A204.1 (cell line): Measurements from ENCODE around the gene SERINC2.

Source experiments
- FAIRE-seq: peaks from 2 replicates; lab custom pipeline; 2012; peaks lifted over from hg19 to GRCh38; lab: Jason Lieb, UNC

Gene SERINC2

DNA sequence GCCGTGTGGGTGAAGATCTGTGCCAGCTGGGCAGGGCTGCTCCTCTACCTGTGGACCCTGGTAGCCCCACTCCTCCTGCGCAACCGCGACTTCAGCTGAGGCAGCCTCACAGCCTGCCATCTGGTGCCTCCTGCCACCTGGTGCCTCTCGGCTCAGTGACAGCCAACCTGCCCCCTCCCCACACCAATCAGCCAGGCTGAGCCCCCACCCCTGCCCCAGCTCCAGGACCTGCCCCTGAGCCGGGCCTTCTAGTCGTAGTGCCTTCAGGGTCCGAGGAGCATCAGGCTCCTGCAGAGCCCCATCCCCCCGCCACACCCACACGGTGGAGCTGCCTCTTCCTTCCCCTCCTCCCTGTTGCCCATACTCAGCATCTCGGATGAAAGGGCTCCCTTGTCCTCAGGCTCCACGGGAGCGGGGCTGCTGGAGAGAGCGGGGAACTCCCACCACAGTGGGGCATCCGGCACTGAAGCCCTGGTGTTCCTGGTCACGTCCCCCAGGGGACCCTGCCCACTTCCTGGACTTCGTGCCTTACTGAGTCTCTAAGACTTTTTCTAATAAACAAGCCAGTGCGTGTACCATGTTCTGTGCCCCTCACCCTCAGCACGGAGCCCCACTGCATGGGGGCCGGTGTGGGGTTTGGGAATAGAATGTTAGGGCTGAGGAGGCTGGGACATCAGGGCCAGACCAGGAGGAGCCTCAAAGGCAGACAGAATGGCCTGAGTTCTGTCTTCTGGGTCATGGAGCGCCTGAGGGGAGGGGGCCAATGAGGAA, 21.3 kb downstream of the SERINC2 start:
- no peak for FAIRE-seq

DNA sequence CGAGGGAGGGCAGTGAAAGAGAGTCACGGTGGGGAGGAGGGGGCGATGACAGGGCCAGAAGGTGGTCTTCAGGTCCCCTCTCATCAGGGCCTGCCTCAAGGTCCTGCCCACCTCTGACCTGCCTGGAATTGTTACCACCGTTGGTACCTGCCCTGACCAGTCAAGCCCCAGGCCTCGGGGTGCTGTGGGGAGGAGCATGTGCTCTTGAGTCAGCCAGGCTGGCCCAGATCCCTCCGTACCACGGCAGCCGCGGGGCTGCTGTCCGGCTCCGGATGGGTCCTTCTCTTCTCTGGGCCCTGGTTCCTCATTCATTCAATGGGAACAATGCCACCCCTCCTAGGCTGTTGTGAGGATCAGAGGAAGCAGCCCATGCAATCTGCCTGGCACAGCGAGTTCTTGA, 22.0 kb downstream of the SERINC2 start:
- no peak for FAIRE-seq

DNA sequence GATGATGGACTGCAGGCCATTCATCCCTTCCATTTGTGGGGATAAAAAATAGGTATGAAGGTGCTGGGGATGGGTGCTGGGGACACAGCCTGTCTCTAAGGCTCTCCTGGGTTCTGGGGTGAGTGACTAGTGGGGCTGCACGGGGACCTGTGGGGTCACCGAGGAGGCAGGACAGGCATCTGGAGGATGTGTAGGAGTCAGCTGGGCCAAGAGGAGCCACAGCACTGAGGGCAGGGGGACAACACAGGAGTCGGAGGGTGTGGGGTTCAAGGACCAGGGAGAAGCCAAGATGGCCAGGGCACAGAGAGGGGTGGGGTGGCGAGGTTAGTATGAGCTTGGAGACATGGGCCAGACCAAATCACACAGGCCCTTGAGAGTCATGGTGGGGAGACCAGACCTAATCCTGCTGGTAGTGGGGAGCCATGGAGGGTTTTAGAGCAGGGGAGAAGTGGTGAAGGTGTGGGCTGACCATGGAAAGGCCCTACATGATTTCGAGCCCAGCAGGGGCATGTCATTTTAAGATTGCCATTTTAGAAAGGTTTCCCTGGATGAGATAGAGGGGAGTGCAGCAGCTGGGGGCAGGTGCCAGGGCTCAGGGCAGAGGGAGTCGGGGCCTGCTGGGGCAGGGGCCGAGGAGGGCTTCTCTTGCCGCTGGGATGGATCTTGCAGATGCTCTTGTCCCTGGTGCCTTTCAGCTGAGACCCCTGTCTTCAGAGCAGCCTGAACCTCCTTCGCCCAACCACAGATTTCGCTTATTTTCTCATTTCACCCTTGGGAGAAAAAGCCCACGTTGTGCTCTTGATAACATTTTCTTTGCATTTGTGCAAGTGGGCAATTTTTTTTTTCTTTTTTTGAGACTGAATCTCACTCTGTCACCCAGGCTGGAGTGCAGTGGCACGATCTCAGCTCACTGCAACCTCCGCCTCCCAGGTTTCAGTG, 22.7 kb downstream of the SERINC2 start:
- FAIRE-seq, result no peak

DNA sequence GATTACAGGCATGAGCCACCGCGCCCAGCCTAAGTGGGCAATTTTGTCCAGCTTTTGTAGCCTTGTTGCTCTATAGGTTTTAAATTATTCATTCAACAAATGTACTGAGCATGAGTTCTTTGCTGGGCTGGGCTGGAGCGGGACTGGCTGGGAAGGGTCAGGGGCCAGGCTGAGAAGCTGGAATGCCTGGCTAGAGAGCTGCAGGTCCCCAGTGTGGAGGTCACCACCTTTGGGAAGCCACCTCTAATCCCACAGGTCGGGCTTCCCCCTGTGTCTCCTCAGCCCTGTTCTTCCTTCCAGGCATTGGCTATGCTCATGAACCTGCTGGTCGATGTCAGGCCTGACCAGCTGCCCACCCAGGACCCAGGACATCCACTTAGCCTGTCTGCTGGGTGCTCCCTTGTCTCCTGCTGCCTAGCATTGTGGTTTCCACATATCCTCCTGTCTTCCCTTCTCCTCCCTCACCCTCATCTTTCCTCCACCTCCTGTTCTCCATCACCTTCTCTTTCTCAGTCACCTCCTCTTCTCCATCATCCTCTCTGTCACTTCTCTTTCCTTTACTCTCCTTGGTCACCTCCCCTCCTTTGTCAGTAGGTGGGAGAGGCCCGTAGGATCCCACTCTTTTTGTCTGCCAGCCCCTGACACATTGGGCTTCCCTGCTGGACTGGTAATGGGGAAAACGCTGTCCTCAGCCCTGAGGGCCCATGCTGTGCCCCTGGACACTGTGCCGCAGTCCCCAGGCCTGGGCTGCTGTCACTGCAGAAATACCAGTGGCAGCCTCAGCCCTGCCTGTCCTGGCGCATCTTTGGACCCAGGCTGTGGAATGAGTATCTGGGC, 23.8 kb downstream of the SERINC2 start:
- FAIRE-seq, result no peak

DNA sequence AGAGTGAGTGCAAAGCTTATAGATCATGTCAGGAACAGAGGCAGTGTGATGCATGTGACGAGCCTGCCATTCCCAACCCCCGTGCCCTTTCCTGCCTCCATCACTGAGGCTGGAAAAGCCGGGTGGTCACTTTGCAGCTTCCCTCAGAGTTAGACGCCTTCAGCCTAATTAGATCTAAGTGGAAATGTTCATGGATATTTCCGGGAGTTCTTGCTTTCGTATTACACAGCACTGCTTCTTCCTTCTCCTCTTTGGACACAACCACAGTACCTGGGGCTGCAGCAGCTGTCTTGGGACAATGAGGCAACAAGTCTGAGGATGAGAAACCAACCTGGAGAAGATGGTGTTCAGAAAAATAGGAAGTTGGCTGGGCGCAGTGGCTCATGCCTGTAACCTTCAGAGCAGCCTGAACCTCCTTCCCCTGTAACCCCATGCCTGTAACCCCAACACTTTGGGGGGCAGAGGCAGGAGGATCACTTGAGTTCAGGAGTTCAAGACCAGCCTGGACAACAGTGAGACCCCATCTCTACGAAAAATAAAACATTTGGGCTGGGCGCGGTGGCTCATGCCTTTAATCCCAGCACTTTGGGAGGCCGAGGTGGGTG, 24.5 kb downstream of the SERINC2 start:
- no peak for FAIRE-seq

DNA sequence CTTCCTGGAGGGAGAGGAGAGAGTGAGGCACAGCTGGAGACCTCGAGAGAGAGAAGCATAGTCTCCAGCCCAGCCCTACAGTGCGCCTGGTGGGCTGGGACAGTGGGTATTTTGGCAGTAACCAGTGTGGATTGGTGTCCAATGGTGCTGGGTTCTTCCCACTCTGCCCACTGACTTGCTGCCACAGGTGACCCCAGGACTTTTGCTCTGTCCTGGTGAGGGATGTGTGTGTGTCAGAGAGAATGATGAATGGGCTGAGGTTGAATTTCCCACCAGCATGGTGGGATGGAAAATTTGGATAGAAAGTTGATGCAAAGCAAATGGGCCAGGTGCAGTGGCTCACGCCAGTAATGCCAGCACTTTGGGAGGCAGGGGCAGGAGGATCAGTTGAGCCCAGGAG, 26.3 kb downstream of the SERINC2 start:
- no peak for FAIRE-seq

DNA sequence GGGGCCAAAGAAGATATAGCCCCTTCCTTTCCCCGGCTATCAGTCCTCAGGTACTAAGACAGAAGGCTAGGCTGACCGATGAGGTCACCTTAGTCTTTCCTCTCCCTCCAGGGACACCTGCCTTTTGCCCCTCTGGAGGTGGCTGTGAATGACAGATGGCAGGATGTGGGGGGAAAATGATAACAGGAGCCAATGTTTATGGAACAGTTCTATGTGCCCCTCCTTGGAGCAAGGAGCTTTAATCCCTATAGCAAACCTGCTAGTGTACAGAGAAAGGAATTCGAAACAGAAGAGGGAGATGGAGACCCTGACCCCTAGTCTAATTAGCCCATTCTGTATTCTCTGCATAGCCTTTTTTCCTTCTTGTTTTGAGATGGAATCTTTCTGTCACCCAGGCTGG, 28.1 kb downstream of the SERINC2 start:
- no peak for FAIRE-seq

DNA sequence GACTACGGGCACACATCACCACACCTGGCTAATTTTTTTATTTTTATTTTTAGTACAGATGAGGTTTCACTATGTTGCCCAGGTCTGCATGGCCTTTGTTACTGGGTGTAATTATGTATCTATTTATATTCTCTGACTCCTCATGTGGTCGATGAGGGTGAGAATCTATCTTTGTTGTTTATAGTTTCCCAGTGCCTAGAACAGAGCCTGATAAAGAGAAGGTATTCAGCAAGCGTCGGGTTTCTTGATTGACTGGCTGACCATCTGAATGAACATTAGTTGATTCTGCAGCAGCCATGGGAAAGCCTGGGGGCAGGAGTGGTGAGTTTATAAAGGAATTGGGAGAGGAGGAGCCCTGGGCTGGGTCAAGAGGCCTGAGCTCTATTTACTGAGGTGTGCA, 28.5 kb downstream of the SERINC2 start:
- no peak for FAIRE-seq

DNA sequence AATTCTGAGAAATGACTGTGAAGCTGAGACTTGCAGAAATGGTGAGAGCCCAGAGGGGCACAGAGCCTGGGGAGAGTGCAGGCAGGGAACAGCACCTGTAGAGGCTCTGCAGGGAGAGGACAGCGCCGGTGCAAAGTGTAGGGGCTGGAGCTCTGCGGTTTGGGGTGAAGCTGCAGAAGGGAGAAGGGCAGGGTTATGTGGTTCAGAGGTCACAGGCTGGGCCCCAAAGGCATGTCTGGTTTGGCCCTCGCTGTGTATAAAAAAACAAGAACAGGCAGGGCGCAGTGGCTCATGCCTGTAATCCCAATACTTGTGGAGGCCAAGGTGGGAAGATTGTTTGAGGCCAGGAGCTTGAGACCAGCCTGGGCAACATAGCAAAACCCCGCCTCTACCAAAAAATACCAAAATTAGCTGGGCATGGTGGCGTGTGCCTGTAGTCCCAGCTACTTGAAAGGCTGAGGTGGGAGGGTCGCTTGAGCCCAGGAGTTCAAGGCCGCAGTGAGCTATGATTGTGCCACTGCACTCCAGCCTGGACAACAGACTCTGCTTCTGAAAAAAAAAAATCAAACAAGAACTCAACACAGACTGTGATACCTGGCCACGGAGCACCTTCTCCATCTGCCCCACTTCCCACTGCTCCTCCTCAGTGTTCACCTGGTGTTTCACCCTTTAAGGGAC, 29.1 kb downstream of the SERINC2 start:
- no peak for FAIRE-seq

DNA sequence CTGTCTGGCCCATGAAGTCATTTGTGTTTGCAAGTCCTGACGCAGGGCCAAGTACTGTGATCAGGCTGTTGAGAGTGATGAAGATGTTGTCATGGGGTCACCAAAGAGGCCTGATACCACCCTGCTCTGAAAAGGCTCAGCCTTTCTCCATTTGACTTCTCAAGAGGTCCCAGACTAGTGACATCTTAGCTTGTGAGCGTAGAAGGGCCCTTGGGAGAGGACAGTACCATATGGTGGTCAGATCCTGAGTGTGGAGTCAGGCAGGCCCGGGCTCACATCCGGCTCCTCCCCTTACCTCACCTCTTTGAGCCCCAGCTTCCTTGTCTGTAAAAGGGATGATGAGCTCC, 29.6 kb downstream of the SERINC2 start:
- no peak for FAIRE-seq

DNA sequence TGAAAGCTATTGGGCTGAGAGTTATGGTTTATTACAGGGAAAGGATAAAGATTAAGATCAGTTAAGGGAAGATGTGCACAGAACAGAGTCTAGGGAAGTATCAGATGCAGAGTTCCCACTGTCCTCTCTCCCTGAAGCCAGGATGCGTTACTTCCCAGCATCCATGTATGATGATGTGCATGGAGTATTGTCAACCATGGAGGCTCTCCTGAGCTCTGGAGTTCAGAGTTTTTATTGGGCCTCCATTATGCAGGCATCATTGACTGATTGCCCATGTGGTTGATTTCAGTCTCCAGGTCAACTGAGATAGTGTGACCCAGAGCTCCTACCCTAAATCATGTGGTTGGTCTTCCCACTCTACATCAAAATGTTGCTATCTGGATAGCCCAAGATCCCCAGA, 30.7 kb downstream of the SERINC2 start:
- no peak for FAIRE-seq

DNA sequence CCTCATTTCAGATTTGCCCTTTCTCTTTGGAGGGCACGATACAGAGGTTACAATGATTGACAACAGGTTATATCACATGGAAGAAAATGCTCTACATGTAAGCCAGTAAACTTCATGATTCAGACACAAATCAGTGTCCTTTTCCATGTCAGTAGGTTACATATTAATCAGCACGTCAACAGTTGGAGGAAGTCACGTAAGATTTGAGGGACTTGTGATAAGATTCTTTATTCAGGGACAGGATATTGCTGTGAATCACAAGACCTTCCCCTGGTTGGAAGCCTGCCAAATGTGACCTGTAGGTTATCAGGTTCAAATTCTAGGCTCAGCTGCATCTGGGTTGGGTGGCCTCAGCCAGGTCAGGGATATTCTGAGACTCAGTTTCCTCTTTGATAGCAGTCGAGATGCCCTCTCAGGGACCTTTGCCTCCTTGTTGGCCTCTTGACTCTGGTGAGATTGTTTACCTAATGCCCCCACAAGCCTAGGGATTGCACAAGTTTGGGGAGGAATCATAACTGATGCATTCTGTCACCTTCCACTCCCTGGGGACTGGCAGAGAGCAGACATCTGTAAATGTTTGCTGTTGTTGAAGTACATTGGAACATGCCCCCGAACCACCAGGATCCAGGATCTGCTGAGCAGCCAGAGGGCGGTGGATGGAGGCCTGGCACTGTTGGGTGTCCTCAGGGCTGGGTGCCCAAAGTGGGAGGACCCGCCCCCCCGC, 31.9 kb downstream of the SERINC2 start:
- no peak for FAIRE-seq

DNA sequence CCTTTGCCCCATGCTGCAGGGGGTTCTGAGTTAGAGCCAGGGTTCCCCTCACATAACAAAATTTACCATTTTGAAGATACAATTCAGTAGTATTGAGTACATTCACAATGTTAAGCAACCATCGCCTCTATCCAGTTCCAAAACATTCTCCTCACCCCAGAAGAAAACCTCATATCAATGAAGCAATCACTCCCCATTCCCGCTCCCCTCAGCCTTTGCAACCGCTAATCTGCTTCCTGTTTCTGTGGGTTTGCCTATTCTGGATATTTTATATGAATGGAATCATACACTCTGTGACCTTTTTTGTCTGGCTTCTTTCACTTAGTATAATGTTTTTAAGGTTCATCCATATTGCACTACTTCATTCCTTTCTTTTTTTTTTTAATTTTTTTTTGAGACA, 32.9 kb downstream of the SERINC2 start:
- FAIRE-seq, result no peak

DNA sequence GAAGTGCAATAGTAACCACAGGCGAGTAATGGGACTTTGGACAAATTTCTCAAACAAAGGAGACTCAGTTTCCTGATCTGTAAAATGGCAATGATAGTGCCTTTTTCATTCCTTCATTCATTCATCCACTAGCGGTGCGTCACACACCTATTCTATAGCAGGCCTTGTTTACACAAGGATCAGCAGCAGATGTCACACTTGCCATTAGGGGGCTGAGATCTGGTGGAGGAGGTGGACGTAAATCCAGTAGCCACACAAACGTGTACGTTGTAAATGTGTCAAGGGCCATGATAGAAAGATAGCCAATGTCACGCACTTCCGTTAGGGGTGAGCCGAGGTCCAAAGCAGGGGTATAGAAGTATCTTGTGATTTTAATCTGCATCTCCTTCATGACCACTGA, 34.2 kb downstream of the SERINC2 start:
- FAIRE-seq, result no peak

DNA sequence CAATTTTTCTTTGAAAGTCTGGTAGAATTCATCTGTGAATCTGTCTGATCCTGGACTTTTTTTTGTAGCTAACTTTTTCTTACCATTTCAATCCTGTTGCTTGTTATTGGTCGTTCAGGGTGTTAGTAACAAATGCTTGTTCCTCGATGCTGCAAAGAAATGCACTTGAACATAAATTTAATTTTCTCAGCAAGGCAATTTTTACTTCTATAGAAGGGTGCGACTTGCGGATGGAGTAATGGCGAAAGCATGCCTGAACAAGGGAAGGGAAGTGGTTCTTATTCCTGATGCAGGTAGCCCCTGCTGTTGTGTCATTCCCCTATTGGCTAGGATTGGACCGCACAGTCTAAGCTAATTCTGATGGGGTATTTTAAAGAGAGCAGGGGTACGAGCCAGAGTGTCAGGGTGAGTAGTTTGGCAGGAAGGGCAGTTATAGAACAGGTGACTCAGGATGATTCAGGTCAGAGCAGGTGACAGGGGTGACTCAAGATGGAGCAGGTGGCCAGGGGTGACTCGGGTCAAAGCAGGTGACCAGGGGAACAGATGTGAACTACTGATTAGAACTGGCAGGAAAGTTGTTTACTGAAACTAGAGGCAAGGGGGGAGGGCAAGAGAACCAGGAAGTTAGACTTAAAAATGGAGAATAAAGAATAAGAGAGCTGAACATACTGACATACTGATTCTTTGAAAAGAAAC, 40.5 kb downstream of the SERINC2 start:
- FAIRE-seq, result no peak

DNA sequence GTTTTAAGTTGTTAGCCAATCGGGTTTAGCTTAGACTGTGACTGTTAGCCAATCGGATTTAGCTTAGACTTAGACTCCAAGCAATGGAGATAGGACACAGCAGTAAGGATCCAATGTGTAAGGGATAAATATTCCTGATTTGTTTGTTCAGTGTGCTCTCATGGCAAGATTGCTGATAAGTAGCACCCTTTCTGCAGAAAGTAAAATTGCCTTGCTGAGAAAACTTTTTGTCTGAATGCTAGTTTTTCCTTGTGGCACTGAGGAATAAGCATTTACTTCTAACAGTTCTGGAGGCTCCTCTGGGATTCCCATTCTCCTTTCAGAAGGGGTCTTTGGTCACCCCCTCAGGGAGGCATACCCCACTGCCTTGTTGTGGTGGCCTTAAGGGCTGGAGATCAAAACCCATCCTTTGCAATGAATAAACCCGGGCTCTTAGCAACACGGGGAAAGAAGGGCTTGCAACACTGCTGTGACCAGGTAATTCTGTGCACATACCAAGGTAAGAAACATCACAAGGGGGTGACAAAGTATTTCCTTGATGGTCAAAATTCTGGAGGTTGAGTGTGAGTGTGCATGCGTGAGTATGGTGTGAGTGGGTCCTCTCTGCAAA, 45.4 kb downstream of the SERINC2 start:
- no peak for FAIRE-seq

DNA sequence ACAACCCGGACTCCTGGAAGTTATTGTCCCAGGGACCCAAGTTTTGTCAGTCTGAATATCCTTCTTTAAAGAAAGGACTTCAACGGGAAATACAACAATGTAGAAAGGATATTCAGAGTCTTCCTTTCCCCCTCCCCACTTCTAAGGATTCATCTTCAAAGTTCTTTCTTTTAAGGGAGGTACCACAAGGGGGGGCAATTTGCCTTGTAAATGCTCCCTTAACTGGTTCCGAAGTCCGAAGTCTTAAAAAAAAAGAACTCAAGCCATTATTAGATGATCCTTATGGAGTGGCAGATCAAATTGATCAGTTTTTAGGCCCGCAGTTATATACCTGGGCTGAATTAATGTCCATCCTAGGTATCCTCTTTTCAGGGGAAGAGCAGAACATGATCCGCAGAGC, 47.0 kb downstream of the SERINC2 start:
- FAIRE-seq, result no peak

DNA sequence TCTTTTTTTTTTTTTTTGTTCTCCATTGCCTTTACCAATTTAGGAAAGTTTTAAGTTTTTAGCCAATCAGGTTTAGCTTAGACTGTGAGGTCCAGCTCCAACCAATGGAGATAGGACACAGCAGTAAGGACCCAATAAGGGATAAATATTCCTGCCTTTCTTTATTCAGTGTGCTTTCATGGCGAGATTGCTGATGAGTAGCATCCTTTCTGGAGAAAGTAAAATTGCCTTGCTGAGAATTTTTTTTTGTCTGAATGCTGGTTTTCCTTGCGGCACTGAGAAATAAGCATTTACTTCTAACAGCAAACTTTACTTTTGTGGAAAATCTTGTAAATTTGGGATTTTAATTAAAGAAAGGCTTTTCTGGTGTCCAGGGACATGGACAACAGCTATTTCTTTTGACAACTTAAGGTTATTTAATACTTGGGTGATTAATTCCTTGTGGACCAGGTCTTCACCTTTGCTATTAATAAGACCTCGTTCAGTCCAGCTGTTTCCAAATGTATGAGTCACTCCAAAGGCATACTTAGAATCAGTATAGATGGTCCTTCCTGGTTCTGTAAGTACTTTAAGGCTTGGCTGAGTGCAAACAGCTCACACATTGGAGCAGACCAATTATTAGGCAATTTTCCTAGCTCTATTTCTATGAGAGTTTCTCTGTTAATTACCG, 54.1 kb downstream of the SERINC2 start:
- no peak for FAIRE-seq

DNA sequence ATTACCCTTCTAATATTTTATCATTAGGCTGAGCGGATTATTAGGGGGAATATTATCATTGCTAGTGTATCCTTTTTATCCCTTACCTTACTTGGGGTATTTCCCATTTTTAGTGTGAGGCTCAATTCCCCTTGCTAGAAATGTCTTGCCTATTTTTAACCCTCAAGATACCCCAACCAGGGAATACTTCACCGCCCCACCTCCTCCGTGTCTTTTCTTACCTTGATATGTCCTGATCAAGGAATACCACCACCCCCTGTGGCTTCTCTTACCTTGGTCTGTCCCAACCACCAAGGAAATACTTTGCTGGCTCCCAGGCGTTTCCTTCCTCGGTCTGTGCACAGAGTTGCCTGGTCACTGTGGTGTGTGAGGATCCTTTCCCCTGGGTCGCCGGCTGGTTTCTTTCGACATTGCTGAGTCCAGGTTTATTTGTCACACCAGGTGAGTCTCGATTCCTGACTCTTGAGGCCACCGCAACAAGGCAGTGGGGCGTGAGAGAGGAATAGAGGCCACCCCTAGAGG, 57.8 kb downstream of the SERINC2 start:
- no peak for FAIRE-seq
